Bone marrow (tissue), 2 donors: Measurements from ENCODE around the gene TACR1.

ENCODE experiments used
- DNase-seq, 2 donors: peaks; one replicate each; lab custom pipeline; 2025; lab: John Stamatoyannopoulos, UW

The TACR1 gene

GRCh38 chr2:75018162-75018561 is 181.2 kb downstream of the TACR1 start:
- DNase-seq: no peak

GRCh38 chr2:75012080-75012479 is 187.2 kb downstream of the TACR1 start:
- DNase-seq: no peak

GRCh38 chr2:75010571-75010970 is 188.7 kb downstream of the TACR1 start:
- DNase-seq: no peak

DNA sequence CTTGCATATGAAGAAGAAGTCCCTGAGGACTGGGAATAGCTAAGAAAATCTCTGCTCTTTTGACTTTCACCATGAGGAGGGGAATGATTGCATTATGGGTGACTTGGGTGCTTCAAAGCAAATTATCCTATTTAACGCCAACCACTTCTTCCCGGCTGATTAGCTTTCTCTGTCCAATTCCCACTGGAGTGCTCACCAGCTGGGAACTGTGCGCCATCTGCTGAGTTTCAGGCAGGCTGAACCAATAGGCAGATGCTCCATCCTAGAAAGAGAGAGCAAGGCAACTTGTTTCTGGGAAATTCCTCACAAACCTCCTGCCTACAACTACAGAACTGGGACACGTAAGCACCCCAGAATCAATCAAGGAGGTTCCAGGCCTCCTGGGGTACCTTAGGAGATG is 191.5 kb downstream of the TACR1 start:
- no peak for DNase-seq

- no peak for DNase-seq
These were observed 192.3 kb downstream of the TACR1 start for GRCh38 chr2:75007061-75007460.

DNA sequence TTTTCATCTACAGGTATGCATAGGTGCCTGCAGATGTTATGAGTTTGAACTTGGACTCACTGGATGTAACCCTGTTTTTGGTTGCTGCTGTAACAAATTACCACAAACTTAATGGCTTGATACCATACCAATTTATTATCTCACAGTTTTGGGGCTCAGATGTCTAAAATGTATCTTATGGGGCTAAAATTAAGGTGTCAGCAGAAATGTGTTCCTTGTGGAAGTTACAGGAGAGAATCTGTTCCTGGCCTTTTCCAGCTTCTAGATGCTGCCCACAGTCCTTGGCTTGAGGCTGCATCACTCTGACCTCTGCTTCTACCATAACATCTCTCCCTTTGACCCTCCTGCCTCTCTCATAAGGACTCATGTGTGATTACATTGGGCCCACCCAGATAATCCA is 193.3 kb downstream of the TACR1 start:
- DNase-seq: no peak

- no peak for DNase-seq
These were observed 195.5 kb downstream of the TACR1 start for GRCh38 chr2:75003773-75004172.

- DNase-seq: no peak
These were observed 196.0 kb downstream of the TACR1 start for GRCh38 chr2:75003276-75003675.

DNA sequence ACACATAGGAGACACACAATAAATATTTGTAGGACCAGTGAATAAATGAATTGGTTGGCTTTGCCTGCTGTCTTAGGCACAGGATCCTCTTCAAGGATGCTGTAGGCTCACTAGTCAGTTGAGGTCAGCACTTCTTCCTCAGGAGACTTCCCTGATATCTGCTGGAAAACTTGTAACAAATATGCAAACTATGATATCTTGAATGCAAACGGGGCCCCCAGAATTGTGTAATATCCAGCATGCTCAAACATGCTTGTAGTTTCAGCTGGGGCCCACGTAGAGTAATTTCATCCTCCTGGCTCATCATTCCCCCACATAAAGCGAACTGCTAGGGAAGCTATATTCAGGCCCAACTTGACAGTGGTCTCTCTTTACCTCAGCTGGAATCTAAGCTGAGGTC is 197.3 kb downstream of the TACR1 start:
- no peak for DNase-seq

DNA sequence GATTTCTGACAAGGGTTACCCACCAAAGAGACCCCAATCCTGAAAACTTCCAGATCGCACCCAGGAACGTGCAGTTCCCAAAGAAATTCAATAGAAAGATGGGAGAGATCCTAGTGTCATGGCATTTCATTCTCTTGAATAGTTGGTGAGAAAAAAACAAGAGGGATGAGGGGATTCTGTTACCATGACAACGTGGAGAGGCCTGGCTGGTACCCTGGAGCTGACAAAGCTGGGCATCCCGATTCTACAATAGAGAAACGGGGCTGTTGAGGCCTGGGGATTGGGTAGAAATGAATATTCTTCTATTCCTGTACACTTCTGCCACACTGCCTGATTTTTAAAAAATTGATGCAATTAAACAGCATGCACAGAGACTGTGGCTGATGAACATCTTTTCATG is 199.9 kb downstream of the TACR1 start:
- no peak for DNase-seq
